ENCODE data around the gene IRGQ. TPM values are rescaled to one million over a fixed set of nuclear protein-coding genes. Genes with fewer than 3 reads are reported as not detected.
"Not testable (repeated sequence)": the region's sequence is repeated elsewhere in the genome, so short reads cannot be mapped to it uniquely, and the experiment has no call there.

Gene IRGQ
- total RNA-seq, 1 donor from 2014 or later = 26.1 TPM

GRCh38 chr19:43640424-43640757, 44.5 kb upstream of the IRGQ start:
- intact Hi-C loops (cut with micrococcal nuclease) = no loop called here
- Histone ChIP-seq H3K9me3 (replicated peaks) (no peaks in the 10 kb centered on the region), H3K4me3 (peak overlapping the region; percentile 69), H3K36me3 (no peaks in the 10 kb centered on the region), H3K4me1 (peaks cover 8% of the 10 kb centered on the region), H3K27ac (replicated peaks) (no peak overlapping the region), H3K27me3 (ENCODE audit: low read depth) (peaks cover 49% of the 10 kb centered on the region)
- no peak for TF ChIP-seq CTCF (IDR thresholded peaks at IDR 0.05; ENCODE audit: borderline replicate concordance)
- DNase-seq = no peak

GRCh38 chr19:43639519-43640423, 43.8 kb upstream of the IRGQ start, which contains the start of gene CADM4:
Gene CADM4, minus strand, starts transcription at chr19:43639850. Its CDS starts 60 bp downstream, at chr19:43639790.
- Histone ChIP-seq H3K36me3 (no peaks in the 10 kb centered on the region), H3K9me3 (replicated peaks) (no peaks in the 10 kb centered on the region), H3K27ac (replicated peaks) (no peak within 1 kb of the TSS), H3K27me3 (ENCODE audit: low read depth) (peaks cover 55% of the 10 kb centered on the region), H3K4me3 (peak within 1 kb of the TSS; percentile 69), H3K4me1 (peaks cover 8% of the 10 kb centered on the region)
- DNase-seq = peak; percentile 23
- intact Hi-C loops (cut with micrococcal nuclease) = no loop called here
- TF ChIP-seq CTCF (IDR thresholded peaks at IDR 0.05; ENCODE audit: borderline replicate concordance) = no peak

GRCh38 chr19:43638995-43639518, 43.1 kb upstream of the IRGQ start:
- no peak for TF ChIP-seq CTCF (IDR thresholded peaks at IDR 0.05; ENCODE audit: borderline replicate concordance)
- no peak overlapping the region for H3K27ac ChIP-seq (replicated peaks)
- peaks cover 57% of the 10 kb centered on the region for H3K27me3 ChIP-seq (ENCODE audit: low read depth)
- peaks cover 8% of the 10 kb centered on the region for H3K4me1 ChIP-seq
- no peak for DNase-seq
- intact Hi-C loops (cut with micrococcal nuclease) = no loop called here
- no peaks in the 10 kb centered on the region for H3K9me3 ChIP-seq (replicated peaks)
- peak overlapping the region; percentile 69 for H3K4me3 ChIP-seq
- H3K36me3 ChIP-seq = no peaks in the 10 kb centered on the region

GRCh38 chr19:43638214-43638994, 42.5 kb upstream of the IRGQ start:
- Histone ChIP-seq H3K9me3 (replicated peaks) (no peaks in the 10 kb centered on the region), H3K4me1 (peaks cover 8% of the 10 kb centered on the region), H3K27me3 (ENCODE audit: low read depth) (peaks cover 57% of the 10 kb centered on the region), H3K27ac (replicated peaks) (no peak overlapping the region), H3K4me3 (peak overlapping the region; percentile 69), H3K36me3 (no peaks in the 10 kb centered on the region)
- DNase-seq = no peak
- intact Hi-C loops (cut with micrococcal nuclease) = no loop called here
- no peak for TF ChIP-seq CTCF (IDR thresholded peaks at IDR 0.05; ENCODE audit: borderline replicate concordance)

- intact Hi-C loops (cut with micrococcal nuclease) = no loop called here
- Histone ChIP-seq H3K4me3 (no peak overlapping the region), H3K9me3 (replicated peaks) (no peaks in the 10 kb centered on the region), H3K27ac (replicated peaks) (no peak overlapping the region), H3K27me3 (ENCODE audit: low read depth) (peaks cover 51% of the 10 kb centered on the region), H3K36me3 (no peaks in the 10 kb centered on the region), H3K4me1 (peaks cover 8% of the 10 kb centered on the region)
- TF ChIP-seq CTCF (IDR thresholded peaks at IDR 0.05; ENCODE audit: borderline replicate concordance) = no peak
- DNase-seq = no peak
Measured at GRCh38 chr19:43636121-43636683, 40.3 kb upstream of the IRGQ start.

GRCh38 chr19:43635561-43635940, 39.6 kb upstream of the IRGQ start:
- H3K27ac ChIP-seq (replicated peaks); H3K4me1 ChIP-seq; intact Hi-C loops (cut with micrococcal nuclease); DNase-seq; H3K9me3 ChIP-seq (replicated peaks); H3K36me3 ChIP-seq: not testable (repeated sequence)
- peak overlapping the region; percentile 11 for H3K4me3 ChIP-seq
- peaks cover 44% of the 10 kb centered on the region for H3K27me3 ChIP-seq (ENCODE audit: low read depth)
